NOMO-1 treated with dmso at 0.1 percent for 144 hours (cell line): ENCODE results near the gene CUEDC2.
"Not testable (repeated sequence)": the region's sequence is repeated elsewhere in the genome, so short reads cannot be mapped to it uniquely, and the experiment has no call there.

Experiments used
- DNase-seq: peaks from one replicate; lab custom pipeline; 2025; ENCODE audit not compliant: unreplicated experiment; lab: John Stamatoyannopoulos, UW

The CUEDC2 gene

GRCh38 chr10:102455893-102456471, 23.6 kb upstream of the CUEDC2 start:
- no peak for DNase-seq

DNA sequence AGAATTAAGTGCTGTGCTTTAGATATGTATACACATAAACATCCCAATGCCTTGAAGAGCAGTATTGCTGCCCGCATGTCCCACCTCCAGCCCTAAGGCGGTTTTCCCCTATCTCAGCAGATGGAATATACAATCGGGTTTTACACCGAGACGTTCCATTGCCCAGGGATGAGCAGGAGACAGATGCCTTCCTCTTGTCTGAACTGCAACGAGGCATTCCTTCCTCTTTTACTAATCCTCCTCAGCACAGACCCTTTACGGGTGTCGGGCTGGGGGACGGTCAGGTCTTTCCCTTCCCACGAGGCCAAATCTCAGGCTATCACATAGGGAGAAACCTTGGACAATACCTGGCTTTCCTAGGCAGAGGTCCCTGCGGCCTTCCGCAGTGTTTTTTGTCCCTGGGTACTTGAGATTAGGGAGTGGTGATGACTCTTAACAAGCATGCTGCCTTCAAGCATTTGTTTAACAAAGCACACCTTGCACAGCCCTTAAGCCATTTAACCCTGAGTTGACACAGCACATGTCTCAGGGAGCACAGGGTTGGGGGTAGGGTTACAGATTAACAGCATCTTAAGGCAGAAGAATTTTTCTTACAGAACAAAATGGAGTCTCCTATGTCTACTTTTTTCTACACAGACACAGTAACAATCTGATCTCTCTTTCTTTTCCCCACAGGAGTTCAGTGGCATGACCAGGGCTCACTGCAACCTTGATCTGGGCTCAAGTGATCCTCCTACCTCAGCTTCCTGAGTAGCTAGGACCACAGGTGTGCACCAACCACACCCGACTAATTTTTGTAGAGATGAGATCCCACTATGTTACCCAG, 22.5 kb upstream of the CUEDC2 start:
- DNase-seq = not testable (repeated sequence)

DNA sequence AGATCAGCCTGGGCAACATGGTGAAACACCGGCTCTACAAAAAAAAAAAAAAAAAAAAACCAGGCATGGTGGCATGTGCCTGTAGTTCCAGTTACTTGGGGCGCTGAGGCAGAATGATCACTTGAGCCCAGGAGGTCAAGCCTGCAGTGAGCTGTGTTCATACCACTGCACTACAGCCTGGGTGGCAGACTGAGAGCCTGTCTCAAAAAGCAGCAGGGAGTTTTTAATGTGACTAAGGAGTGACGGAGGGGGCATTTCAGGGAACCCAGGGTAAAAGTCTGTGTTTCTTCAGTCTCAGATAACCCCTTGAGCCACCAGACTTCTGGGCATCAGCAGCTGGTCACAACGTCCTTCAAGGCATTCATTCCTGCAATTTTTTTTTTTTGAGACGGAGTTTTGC, 21.1 kb upstream of the CUEDC2 start:
- no peak for DNase-seq

DNA sequence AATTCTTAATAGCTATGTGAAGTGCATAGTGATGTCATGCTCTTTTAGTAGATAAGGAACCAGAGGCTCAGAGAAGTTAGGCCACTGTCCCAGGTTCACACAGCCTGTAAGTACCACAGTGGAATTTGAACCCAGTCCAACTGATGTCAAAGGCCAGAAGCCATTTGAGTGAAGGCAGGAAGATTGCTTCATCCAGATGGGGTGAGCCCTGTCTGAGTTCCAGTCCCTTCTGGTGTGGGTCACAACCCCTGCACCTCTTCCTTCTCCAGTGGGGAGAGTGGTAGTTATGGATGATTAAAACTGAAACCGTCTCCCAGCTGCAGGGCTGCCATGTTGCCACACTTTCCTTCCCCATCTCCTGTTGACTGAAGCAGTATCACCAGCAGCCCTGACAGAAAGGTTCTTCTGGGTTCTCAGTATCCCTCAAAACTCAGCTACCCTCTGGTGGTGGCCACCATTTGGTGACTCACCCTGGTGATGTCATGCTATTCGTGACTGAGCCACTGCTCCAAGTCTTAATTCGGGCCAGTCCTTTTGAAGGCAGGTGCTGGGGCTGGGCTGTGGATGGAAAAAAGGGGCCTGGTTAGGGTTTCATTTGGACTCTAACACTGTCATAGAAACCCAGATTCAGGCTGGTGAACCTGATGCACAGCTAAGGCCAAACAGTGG, 20.4 kb upstream of the CUEDC2 start:
- peak; percentile 62 for DNase-seq

GRCh38 chr10:102451105-102451969, 19.0 kb upstream of the CUEDC2 start, which contains the start of gene C10orf95:
Gene C10orf95, minus strand, starts transcription at chr10:102451543. Its CDS starts 450 bp downstream, at chr10:102451093.
- no peak for DNase-seq

- peak; percentile 81 for DNase-seq
These were observed 18.2 kb upstream of the CUEDC2 start for GRCh38 chr10:102450374-102451104.

- peak; percentile 36 for DNase-seq
These were observed 17.7 kb upstream of the CUEDC2 start for GRCh38 chr10:102450124-102450373.

DNA sequence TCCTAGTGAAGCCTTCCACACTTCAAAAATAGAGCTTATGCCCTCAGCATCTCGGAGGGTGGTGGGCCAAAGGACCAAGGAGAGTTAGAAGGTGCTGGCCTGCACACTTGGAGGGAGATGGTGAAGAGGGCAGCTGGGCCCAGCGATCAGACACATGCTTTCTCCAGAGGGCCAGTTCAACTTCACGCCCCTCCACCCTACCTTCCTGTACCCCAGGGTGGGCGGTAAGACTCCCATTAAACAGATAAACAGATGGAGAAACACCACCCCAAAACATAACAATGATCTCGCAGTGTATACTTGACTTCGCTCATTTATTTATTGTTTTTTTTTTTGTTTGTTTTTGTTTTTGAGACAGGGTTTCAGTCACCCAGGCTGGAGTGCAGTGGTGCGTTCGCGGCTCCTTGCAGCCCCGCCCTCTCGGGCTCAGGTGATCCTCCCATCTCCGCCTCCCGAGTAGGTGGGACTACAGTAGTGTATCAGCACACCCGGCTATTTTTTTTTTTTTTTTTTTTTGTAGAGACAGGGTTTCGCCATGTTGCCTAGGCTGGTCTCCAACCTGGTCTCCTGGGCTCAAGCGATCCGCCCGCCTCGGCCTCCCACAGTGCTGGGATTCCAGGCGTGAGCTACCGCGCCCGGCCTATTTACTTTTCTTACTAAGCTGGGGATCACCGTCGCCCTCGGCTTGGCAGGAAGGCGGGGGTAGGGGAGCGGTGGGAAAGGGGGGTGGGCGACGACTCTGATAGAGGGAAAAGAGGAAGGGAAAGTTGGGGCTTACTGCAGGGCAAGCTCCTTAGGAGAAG, 17.1 kb upstream of the CUEDC2 start:
- peak; percentile 59 for DNase-seq

DNA sequence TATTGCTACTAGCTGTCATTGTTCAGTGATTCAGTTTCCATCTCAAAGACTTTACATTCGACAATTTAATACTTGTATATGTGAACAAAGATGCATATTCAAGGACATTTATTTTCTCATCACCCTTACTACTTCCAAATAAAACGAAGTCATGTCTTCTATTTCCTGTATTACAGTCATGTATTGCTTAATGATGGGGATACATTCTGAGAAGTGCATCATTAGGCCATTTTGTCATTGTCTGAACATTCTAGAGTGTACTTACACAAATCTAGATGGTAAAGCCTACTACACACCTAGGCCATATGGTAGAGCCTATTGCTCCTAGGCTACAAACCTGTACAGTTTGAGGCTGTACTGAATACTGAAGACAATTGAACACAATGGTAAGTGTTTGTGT, 12.5 kb upstream of the CUEDC2 start:
- DNase-seq = no peak

GRCh38 chr10:102438374-102438773, 6.0 kb upstream of the CUEDC2 start:
- DNase-seq = no peak

- no peak for DNase-seq
These were observed 5.1 kb upstream of the CUEDC2 start for GRCh38 chr10:102437515-102437914.

DNA sequence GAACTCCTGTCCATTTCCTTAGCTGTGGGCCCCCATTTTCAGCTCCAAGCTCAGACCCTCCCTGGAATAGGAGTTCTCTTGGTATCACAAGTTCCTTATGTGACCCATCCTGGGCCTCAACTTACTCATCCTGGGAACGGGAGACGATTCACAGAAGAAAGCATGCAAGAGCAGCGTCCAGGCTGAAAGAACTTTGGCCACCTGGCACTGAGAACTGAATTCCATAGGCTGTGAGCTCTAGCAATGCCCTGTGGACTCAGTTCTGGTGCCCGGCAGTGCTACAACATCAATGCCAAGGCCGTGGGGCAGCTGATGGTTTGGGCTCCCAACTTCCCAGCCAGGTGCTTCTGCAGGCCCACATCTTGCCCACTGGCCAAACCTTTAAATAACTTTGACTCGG, 3.9 kb upstream of the CUEDC2 start:
- DNase-seq = no peak

- no peak for DNase-seq
These were observed 3.3 kb upstream of the CUEDC2 start for GRCh38 chr10:102435529-102436233.

- no peak for DNase-seq
These were observed 2.7 kb upstream of the CUEDC2 start for GRCh38 chr10:102435133-102435497.

DNA sequence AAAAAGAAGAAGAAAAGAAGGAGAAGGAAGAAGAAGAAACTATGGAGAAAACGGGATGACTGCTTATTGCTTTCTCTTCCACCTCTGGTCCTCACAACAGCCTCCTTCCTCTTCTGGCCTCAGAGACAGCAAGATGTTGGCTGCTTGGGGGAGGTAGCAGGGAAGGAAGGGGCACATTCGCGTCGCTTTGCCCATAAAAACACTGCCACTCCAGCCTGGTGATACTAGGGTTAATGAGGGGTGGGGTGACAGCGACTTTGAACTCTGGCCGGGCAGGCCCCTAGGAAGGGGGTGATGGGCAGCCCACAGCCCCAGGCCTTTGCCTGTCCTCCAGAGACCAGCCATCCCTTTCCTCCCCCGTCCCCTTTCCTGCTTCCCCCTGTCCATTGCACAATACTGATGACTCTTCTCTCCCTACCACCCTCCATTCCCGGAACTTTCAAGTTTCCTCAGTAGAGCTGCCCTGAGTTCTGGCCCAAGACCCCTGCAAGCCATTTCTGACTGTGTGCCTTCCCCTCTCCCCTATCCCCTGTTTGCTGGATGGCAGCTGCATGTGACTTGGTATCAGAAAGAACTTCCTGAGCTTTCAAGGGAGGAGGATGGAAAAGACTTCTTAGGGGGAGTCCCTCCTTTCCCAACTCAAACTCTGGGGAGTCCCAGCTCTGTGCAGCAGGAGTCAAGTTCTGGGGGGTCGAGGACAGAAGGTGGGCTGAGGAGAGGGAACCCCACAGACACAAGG, 2.2 kb upstream of the CUEDC2 start:
- no peak for DNase-seq

DNA sequence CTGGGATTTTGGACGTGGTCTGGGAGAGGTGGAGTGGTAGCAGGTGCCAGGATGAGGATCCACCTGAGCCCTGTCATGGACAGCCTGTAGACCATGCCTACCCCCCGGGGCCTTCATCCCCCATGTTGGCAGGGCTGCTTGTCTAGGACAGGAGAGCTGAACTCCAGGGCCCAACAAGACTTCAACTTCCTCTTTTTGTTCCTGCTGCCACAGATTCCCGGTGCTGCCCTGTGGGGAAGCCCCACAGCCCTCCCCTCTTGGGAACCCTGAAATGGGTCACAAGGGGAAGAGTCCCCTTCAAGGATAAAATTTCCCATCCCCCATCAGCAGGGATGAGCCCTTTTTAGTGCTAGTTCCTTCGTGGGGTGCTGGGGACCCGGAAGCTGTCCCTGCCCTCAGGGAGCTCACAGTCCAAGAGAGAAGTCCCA, 1.3 kb upstream of the CUEDC2 start:
- no peak for DNase-seq

DNA sequence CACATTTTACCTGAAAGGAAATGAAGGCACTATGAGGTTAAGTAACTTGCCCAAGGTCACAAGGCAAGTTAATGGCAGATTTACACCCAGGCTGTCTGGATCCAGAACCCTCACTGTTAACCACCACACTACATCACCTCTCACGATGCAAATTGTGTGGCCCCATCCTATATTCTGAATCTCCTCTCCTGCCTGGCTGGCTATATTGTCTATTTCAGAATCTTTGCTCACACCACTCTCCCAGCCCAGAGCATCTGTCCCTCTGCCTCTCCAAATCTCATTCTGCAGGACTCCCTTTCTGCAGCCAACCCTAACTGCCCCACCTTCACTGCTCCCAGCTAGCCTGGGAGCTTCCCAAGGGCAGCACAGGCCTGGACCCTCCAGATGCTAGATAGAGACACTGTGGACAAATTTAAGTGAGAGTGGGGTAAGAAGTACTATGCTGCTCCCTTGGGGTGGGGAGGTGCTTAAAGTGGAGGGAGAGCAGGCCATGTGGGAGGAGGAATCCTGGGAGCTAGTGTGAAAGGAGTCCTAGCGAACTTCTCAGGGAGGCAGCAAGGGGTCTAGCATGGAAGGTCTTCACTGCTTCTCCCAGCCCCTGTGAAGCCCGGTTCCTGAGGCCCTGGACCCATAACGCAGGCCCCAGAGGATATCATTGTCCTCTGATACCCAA, 786 bp downstream of the CUEDC2 start:
- DNase-seq = no peak

DNA sequence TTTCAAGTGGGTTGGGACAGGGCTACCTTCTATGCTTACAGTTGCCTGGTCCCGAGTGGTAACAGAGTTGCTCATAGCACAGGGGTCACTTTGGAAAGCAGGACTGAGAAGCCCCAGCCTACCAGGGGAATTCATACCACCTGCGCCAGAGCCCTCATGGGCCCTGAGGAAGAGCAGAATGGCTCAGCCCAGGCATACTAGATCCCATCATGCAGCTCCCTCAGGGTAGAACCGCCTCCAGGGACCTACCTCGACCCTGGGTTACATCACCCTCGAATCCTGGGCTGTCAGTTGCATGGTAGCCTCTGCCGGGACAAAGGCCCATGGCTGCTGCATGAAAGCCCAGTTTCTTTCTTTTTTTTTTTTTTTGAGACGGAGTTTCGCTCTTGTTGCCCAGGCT, 2.9 kb downstream of the CUEDC2 start:
- DNase-seq = no peak
